ENCODE measurements around the gene SGCA. TPM values are rescaled to one million over a fixed set of nuclear protein-coding genes. Genes with fewer than 3 reads are reported as not detected.

The SGCA gene
- polyA plus RNA-seq, 1 donor (not counting 4 experiments of a cell fraction or from before 2014, with no cell fraction given), result not detected

DNA sequence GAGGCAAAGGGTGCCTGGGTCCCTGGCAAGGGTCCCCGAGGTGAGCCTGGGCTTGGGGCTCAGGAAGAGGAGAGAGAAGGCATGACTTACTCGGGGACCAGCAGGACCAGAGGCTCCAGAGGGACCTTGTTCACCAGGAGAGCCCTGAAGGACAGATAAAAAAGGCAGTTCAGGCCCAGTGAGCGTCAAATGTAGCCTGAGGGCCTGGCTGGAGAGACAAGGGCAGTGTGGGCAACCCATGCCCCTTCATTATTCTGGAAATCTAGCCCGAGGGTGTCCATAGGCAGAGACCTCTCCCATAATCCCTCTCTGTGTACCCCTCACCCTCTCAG lies 21.6 kb downstream of the SGCA start:
- FAIRE-seq (no peak), DNase-seq (ENCODE audit: low read depth, low spot score) (no peak)
- H3K27ac ChIP-seq (ENCODE audit: control insufficient read depth, insufficient read depth, low read length), result no peak overlapping the region
- H3K79me2 ChIP-seq (ENCODE audit: control insufficient read depth, insufficient read depth, low read length), result no peaks in the 10 kb centered on the region
- H3K36me3 ChIP-seq (ENCODE audit: control insufficient read depth in 2 of 2, extremely low read depth in 1 of 2, insufficient read depth in 2 of 2, low read length in 2 of 2), result peaks cover 0 to 10% of the 10 kb centered on the region in 2 experiments
- H3K9me3 ChIP-seq (ENCODE audit: control insufficient read depth, low read depth, low read length), result no peaks in the 10 kb centered on the region
- H3K9me1 ChIP-seq (ENCODE audit: control insufficient read depth, extremely low read depth, insufficient read depth, low read length), result no peaks in the 10 kb centered on the region
- H3K4me2 ChIP-seq (ENCODE audit: control insufficient read depth, extremely low read depth, insufficient read depth, low read depth, low read length), result no peak overlapping the region
- dilution Hi-C loops (cut with MboI; ENCODE audit: extremely low pct_ligation_motif_present, low sequenced_read_pairs), result no loop called here
- H3K4me1 ChIP-seq (ENCODE audit: control insufficient read depth, extremely low read depth, insufficient read depth, low read length), result peaks cover 17% of the 10 kb centered on the region
- no peak overlapping the region for H2AFZ ChIP-seq (ENCODE audit: control insufficient read depth, low read length)
- H3K9ac ChIP-seq (ENCODE audit: control insufficient read depth, extremely low read depth, insufficient read depth, low read length), result no peak overlapping the region
- no peaks in the 10 kb centered on the region for H3K27me3 ChIP-seq (ENCODE audit: control insufficient read depth, extremely low read depth, insufficient read depth, low read length)
- H3K4me3 ChIP-seq (ENCODE audit: control insufficient read depth in 2 of 3, extremely low read depth in 1 of 3, insufficient read depth in 2 of 3, low read depth in 1 of 3, low read length in 3 of 3), result no peak overlapping the region
- no peak for TF ChIP-seq EZH2 (IDR thresholded peaks at IDR 0.05; ENCODE audit: low read length)
- no peaks in the 10 kb centered on the region for H4K20me1 ChIP-seq (ENCODE audit: control insufficient read depth, extremely low read depth, insufficient read depth, low read length)

DNA sequence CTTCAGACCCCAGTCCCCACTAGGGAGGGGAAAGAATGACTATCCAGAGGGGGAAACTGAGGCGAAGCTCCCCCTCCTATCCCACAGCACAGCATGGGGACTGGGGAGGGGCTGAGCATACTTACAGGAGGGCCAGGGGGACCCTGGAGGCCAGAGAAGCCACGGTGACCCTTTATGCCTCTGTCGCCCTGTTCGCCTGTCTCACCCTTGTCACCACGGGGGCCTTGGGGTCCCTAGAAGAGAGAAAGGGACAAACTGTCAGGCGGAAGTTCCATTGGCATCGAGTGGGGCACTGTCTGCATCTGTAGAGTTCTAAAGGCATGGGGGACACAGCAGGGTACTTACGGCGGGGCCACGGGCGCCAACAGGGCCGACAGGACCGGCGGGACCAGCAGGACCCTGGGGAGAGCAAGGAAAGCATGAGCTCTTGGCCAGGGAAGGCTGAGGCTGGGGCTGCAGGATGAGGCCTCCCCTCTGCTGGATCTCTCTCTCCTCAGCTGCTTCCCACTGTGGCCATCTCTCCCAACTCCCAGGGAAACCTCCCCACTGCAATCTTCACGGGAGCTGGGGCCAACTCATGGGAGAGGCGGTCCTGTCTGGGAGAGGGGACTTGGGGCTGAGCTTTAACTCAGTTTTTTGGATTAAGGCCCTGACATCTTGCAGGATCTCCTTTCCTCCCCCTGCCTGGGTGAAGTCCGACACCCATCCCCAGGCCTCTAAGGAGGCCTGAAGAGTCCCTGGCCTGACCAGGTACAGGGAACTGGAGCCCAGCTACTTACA lies 22.1 kb downstream of the SGCA start:
- H2AFZ ChIP-seq (ENCODE audit: control insufficient read depth, low read length), result no peak overlapping the region
- dilution Hi-C loops (cut with MboI; ENCODE audit: extremely low pct_ligation_motif_present, low sequenced_read_pairs), result no loop called here
- no peaks in the 10 kb centered on the region for H4K20me1 ChIP-seq (ENCODE audit: control insufficient read depth, extremely low read depth, insufficient read depth, low read length)
- no peak overlapping the region for H3K9ac ChIP-seq (ENCODE audit: control insufficient read depth, extremely low read depth, insufficient read depth, low read length)
- H3K27me3 ChIP-seq (ENCODE audit: control insufficient read depth, extremely low read depth, insufficient read depth, low read length), result no peaks in the 10 kb centered on the region
- DNase-seq (ENCODE audit: low read depth, low spot score) (no peak), FAIRE-seq (no peak)
- peaks cover 0 to 10% of the 10 kb centered on the region in 2 experiments for H3K36me3 ChIP-seq (ENCODE audit: control insufficient read depth in 2 of 2, extremely low read depth in 1 of 2, insufficient read depth in 2 of 2, low read length in 2 of 2)
- no peaks in the 10 kb centered on the region for H3K79me2 ChIP-seq (ENCODE audit: control insufficient read depth, insufficient read depth, low read length)
- H3K9me1 ChIP-seq (ENCODE audit: control insufficient read depth, extremely low read depth, insufficient read depth, low read length), result no peaks in the 10 kb centered on the region
- peaks cover 17% of the 10 kb centered on the region for H3K4me1 ChIP-seq (ENCODE audit: control insufficient read depth, extremely low read depth, insufficient read depth, low read length)
- TF ChIP-seq EZH2 (IDR thresholded peaks at IDR 0.05; ENCODE audit: low read length), result no peak
- TF ChIP-seq, protein P1, sequence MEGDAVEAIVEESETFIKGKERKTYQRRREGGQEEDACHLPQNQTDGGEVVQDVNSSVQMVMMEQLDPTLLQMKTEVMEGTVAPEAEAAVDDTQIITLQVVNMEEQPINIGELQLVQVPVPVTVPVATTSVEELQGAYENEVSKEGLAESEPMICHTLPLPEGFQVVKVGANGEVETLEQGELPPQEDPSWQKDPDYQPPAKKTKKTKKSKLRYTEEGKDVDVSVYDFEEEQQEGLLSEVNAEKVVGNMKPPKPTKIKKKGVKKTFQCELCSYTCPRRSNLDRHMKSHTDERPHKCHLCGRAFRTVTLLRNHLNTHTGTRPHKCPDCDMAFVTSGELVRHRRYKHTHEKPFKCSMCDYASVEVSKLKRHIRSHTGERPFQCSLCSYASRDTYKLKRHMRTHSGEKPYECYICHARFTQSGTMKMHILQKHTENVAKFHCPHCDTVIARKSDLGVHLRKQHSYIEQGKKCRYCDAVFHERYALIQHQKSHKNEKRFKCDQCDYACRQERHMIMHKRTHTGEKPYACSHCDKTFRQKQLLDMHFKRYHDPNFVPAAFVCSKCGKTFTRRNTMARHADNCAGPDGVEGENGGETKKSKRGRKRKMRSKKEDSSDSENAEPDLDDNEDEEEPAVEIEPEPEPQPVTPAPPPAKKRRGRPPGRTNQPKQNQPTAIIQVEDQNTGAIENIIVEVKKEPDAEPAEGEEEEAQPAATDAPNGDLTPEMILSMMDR (optimal IDR thresholded peaks at IDR 0.05 in 1 of 3, IDR thresholded peaks at IDR 0.05 in 1 of 3, conservative IDR thresholded peaks at IDR 0.05 in 1 of 3; ENCODE audit: extremely low read depth in 1 of 3, insufficient read depth in 2 of 3, low read length in 3 of 3), result no peak
- no peak overlapping the region for H3K27ac ChIP-seq (ENCODE audit: control insufficient read depth, insufficient read depth, low read length)
- no peaks in the 10 kb centered on the region for H3K9me3 ChIP-seq (ENCODE audit: control insufficient read depth, low read depth, low read length)
- H3K4me3 ChIP-seq (ENCODE audit: control insufficient read depth in 2 of 3, extremely low read depth in 1 of 3, insufficient read depth in 2 of 3, low read depth in 1 of 3, low read length in 3 of 3), result no peak overlapping the region
- H3K4me2 ChIP-seq (ENCODE audit: control insufficient read depth, extremely low read depth, insufficient read depth, low read depth, low read length), result no peak overlapping the region

DNA sequence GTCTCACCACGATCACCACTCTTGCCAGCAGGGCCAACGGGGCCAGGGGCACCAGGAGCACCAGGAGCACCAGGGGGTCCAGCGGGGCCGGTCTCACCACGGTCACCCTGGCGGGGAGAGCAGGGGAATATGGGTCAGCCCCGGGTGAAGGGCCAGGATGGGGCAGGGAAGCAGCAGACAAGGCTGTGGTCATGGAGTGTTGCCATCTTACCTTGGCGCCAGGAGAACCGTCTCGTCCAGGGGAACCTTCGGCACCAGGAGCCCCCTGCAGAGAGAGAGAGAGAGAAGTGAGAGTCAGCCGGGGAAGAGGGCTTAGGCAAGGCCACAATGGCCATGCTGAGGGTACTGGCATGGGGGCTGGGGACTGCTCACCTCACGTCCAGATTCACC lies 22.7 kb downstream of the SGCA start:
- FAIRE-seq (no peak), DNase-seq (ENCODE audit: low read depth, low spot score) (no peak)
- Histone ChIP-seq H2AFZ (ENCODE audit: control insufficient read depth, low read length) (no peak overlapping the region), H3K27me3 (ENCODE audit: control insufficient read depth, extremely low read depth, insufficient read depth, low read length) (no peaks in the 10 kb centered on the region), H3K27ac (ENCODE audit: control insufficient read depth, insufficient read depth, low read length) (no peak overlapping the region), H3K4me1 (ENCODE audit: control insufficient read depth, extremely low read depth, insufficient read depth, low read length) (peaks cover 15% of the 10 kb centered on the region), H3K79me2 (ENCODE audit: control insufficient read depth, insufficient read depth, low read length) (no peaks in the 10 kb centered on the region), H3K9ac (ENCODE audit: control insufficient read depth, extremely low read depth, insufficient read depth, low read length) (no peak overlapping the region), H3K9me1 (ENCODE audit: control insufficient read depth, extremely low read depth, insufficient read depth, low read length) (no peaks in the 10 kb centered on the region), H3K4me2 (ENCODE audit: control insufficient read depth, extremely low read depth, insufficient read depth, low read depth, low read length) (no peak overlapping the region), H3K4me3 (ENCODE audit: control insufficient read depth in 2 of 3, extremely low read depth in 1 of 3, insufficient read depth in 2 of 3, low read depth in 1 of 3, low read length in 3 of 3) (no peak overlapping the region), H3K9me3 (ENCODE audit: control insufficient read depth, low read depth, low read length) (no peaks in the 10 kb centered on the region), H3K36me3 (ENCODE audit: control insufficient read depth in 2 of 2, extremely low read depth in 1 of 2, insufficient read depth in 2 of 2, low read length in 2 of 2) (peaks cover 0 to 10% of the 10 kb centered on the region in 2 experiments), H4K20me1 (ENCODE audit: control insufficient read depth, extremely low read depth, insufficient read depth, low read length) (no peaks in the 10 kb centered on the region)
- dilution Hi-C loops (cut with MboI; ENCODE audit: extremely low pct_ligation_motif_present, low sequenced_read_pairs), result no loop called here
- no peak for TF ChIP-seq EZH2 (IDR thresholded peaks at IDR 0.05; ENCODE audit: low read length)
- TF ChIP-seq, protein P1 (optimal IDR thresholded peaks at IDR 0.05 in 1 of 3, IDR thresholded peaks at IDR 0.05 in 1 of 3, conservative IDR thresholded peaks at IDR 0.05 in 1 of 3; ENCODE audit: extremely low read depth in 1 of 3, insufficient read depth in 2 of 3, low read length in 3 of 3), result no peak

Data from keratinocyte (primary cell).